K562 (cell line): ENCODE data around the gene CDS1. TPM values are rescaled to one million over a fixed set of nuclear protein-coding genes. Genes with fewer than 3 reads are reported as not detected.

Experiments
- ATAC-seq: fragments of 200-7000 bp; cut with Tn5 transposase; 3 replicates; pipeline ENCODE4 v1.9.1; 2020; ENCODE audit warnings: moderate library complexity
- BruUV-seq: library from RNA; stranded (reverse); fragments of 400-500 nt; replicated peaks from 2 replicates; lab custom pipeline; 2021; lab: Mats Ljungman, UMichigan
- CTCF ChIA-PET: fragments of 300-600 bp; formaldehyde crosslinking; extraction: SDS; loops from one replicate; lab custom pipeline; 2021; ENCODE audit warnings: low intra/inter-chr PET ratio; lab: Yijun Ruan, JAX
- POLR2A ChIA-PET: fragments of 300-600, 350-650 bp; sonication (Branson Sonifier 250); formaldehyde crosslinking; extraction: SDS; loops from one replicate; lab custom pipeline; 2021; ENCODE audit warnings: antibody characterized with exemption, inconsistent platforms; lab: Yijun Ruan, JAX
- DNase-seq, 4 experiments: peaks; one replicate each; pipeline versions ENCODE4 v3.0.0 to v3.0.0-alpha.2; 2011 to 2018; ENCODE audit warnings: low spot score in 3 of 4, mixed read lengths in 3 of 4; ENCODE audit errors: extremely low read depth in 1 of 4
- FAIRE-seq: peaks from 2 replicates; lab custom pipeline; 2011; peaks lifted over from hg19 to GRCh38; lab: Jason Lieb, UNC
- H2AFZ ChIP-seq: 2 replicates; pipeline ENCODE4 v1.6.0; 2011; ENCODE audit warnings: low read depth, low read length, control low read depth, inconsistent platforms
- H3K27ac ChIP-seq: fragments of 200-600 bp; 3 replicates; pipeline ENCODE4 v1.8.0; 2011; ENCODE audit warnings: low read depth, mild to moderate bottlenecking, control low read depth, inconsistent platforms, low read length, moderate library complexity, mixed read lengths; ENCODE audit errors: extremely low read depth
- H3K27me3 ChIP-seq, 2 experiments: fragments of 300-600 bp in 1 of 2; 2 replicates in 1 of 2; 3 replicates in 1 of 2; pipeline versions ENCODE4 v1.6.0 to v1.8.0; 2011; ENCODE audit warnings: inconsistent platforms in 2 of 2, low read length in 2 of 2, mild to moderate bottlenecking in 1 of 2, mixed read lengths in 1 of 2, moderate library complexity in 1 of 2; ENCODE audit not compliant: control insufficient read depth in 2 of 2, insufficient read depth in 2 of 2
- H3K36me3 ChIP-seq: fragments of 300-600 bp; 3 replicates; pipeline ENCODE4 v1.8.0; 2011; ENCODE audit warnings: mild to moderate bottlenecking, low read length, inconsistent platforms; ENCODE audit not compliant: control insufficient read depth, insufficient read depth
- H3K4me1 ChIP-seq, 2 experiments: fragments of 200-600 bp in 1 of 2; replicated peaks in 1 of 2; 2 replicates in 1 of 2; 3 replicates in 1 of 2; pipeline versions ENCODE4 v1.5.1 to v1.8.0; 2011; ENCODE audit warnings: inconsistent platforms in 2 of 2, low read length in 2 of 2, mild to moderate bottlenecking in 1 of 2, mixed read lengths in 1 of 2, moderate library complexity in 1 of 2; ENCODE audit not compliant: control insufficient read depth in 2 of 2, insufficient read depth in 2 of 2
- H3K4me2 ChIP-seq: 2 replicates; pipeline ENCODE4 v1.6.1; 2011; ENCODE audit warnings: low read length, control low read depth, inconsistent platforms, mixed read lengths; ENCODE audit not compliant: insufficient read depth
- H3K4me3 ChIP-seq: fragments of 200-600 bp; sonication (generic), shearing (Covaris generic); 2 replicates; pipeline ENCODE4 v1.5.1; 2016; ENCODE audit warnings: control low read depth, inconsistent platforms
- H3K79me2 ChIP-seq: fragments of 200-600 bp; 3 replicates; pipeline ENCODE4 v1.8.0; 2011; ENCODE audit warnings: low read length, inconsistent platforms; ENCODE audit not compliant: control insufficient read depth, insufficient read depth
- H3K9ac ChIP-seq, 2 experiments: 2 replicates each; pipeline versions ENCODE4 v1.6.0 to v1.6.1; 2011; ENCODE audit warnings: low read depth in 2 of 2, low read length in 2 of 2, control low read depth in 1 of 2, inconsistent platforms in 1 of 2, mild to moderate bottlenecking in 1 of 2, mixed read lengths in 1 of 2; ENCODE audit not compliant: insufficient read depth in 1 of 2
- H3K9me1 ChIP-seq: one replicate; pipeline ENCODE4 v1.6.0; 2011; ENCODE audit warnings: inconsistent platforms, mild to moderate bottlenecking, low read length, moderate library complexity; ENCODE audit not compliant: control insufficient read depth, insufficient read depth
- H3K9me3 ChIP-seq: replicated peaks from 2 replicates; pipeline ENCODE4 v1.5.1; 2011; ENCODE audit warnings: low read depth, low read length, inconsistent platforms; ENCODE audit not compliant: control insufficient read depth, insufficient read depth
- H4K20me1 ChIP-seq: replicated peaks from 2 replicates; pipeline ENCODE4 v1.6.1; 2011; ENCODE audit warnings: low read length, inconsistent platforms, mixed read lengths; ENCODE audit not compliant: control insufficient read depth, insufficient read depth
- CCNT2 ChIP-seq: IDR thresholded peaks from 2 replicates; pipeline ENCODE4 v1.6.1; 2011; ENCODE audit warnings: borderline replicate concordance, low read depth, mild to moderate bottlenecking, moderate library complexity, mixed read lengths, low read length; ENCODE audit not compliant: insufficient read length; ENCODE audit errors: extremely low read depth
- GATAD2A ChIP-seq: fragments of 450-650 bp; IDR thresholded peaks from 2 replicates; pipeline ENCODE4 v1.6.1; 2017
- HOXB6 ChIP-seq: fragments of 250-450 bp; sonication (Bioruptor Pico); IDR thresholded peaks from 2 replicates; pipeline ENCODE4 v1.5.1; 2022; ENCODE audit warnings: mild to moderate bottlenecking, borderline replicate concordance
- NFIX ChIP-seq: fragments of 250-450 bp; sonication (Bioruptor Pico); IDR thresholded peaks from 2 replicates; pipeline ENCODE4 v1.4.0; 2020; ENCODE audit warnings: low read depth, mild to moderate bottlenecking, moderate library complexity
- NR2C2 ChIP-seq, 2 experiments: fragments of 200-800 bp in 1 of 2; sonication (Bioruptor generic) in 1 of 2; sonication (generic) in 1 of 2; formaldehyde crosslinking in 1 of 2; IDR thresholded peaks; 2 replicates each; pipeline versions ENCODE4 v1.6.1 to v1.8.0; 2016 to 2022; ENCODE audit warnings: mild to moderate bottlenecking in 1 of 2, missing compliant biosample characterization in 1 of 2, missing genetic modification characterization in 1 of 2, missing genetic modification reagents in 1 of 2
- NR4A1 ChIP-seq, 2 experiments: fragments of 250-450 bp in 1 of 2; fragments of 450-650 bp in 1 of 2; sonication (Bioruptor Pico) in 1 of 2; IDR thresholded peaks; 2 replicates each; pipeline versions ENCODE4 v1.4.0 to v1.6.1; 2016 to 2020; ENCODE audit warnings: mild to moderate bottlenecking in 2 of 2, missing compliant biosample characterization in 1 of 2, missing genetic modification characterization in 1 of 2, moderate library complexity in 1 of 2
- RAD51 ChIP-seq: fragments of 450-650 bp; IDR thresholded peaks from 2 replicates; pipeline ENCODE4 v1.7.1; 2016; ENCODE audit warnings: low read depth, mild to moderate bottlenecking, borderline replicate concordance
- RBM15 ChIP-seq: fragments of 200-400 bp; formaldehyde crosslinking; IDR thresholded peaks from 2 replicates; pipeline ENCODE4 v1.6.1; 2018; ENCODE audit warnings: mild to moderate bottlenecking, low read length, moderate library complexity; ENCODE audit not compliant: insufficient read depth
- RBM22 ChIP-seq: fragments of 200-400 bp; formaldehyde crosslinking; IDR thresholded peaks from 2 replicates; pipeline ENCODE4 v1.6.1; 2018; ENCODE audit warnings: low read length, low read depth; ENCODE audit not compliant: poor library complexity, severe bottlenecking
- TBL1XR1 ChIP-seq, 2 experiments: IDR thresholded peaks; 2 replicates each; pipeline ENCODE4 v1.6.1; 2012; ENCODE audit warnings: improper control_type of control experiment in 2 of 2, low read length in 2 of 2, mild to moderate bottlenecking in 1 of 2
- ZNF253 ChIP-seq: fragments of 250-450 bp; sonication (Bioruptor Pico); conservative IDR thresholded peaks from 2 replicates; pipeline ENCODE4 v1.6.1; 2021; ENCODE audit warnings: mild to moderate bottlenecking
- ZNF780A ChIP-seq: fragments of 250-450 bp; sonication (Bioruptor Pico); IDR thresholded peaks from 2 replicates; pipeline ENCODE4 v1.5.0; 2021; ENCODE audit warnings: mild to moderate bottlenecking
- WGBS: fragments of 100-300 bp; shearing (Covaris generic); methylation state at CpG from one replicate; pipeline ENCODE4 v1.1.6; 2016; ENCODE audit warnings: low coverage, mixed read lengths; ENCODE audit not compliant: insufficient coverage; ENCODE audit errors: missing lambda C conversion rate; 5-methylcytosine and 5-hydroxymethylcytosine counted together
- in situ Hi-C: fragments of 300-500 bp; cut with MboI; formaldehyde crosslinking; loops from 4 replicates; pipeline ENCODE4 v1.15.0; 2018; ENCODE audit warnings: inconsistent platforms, mixed read lengths
- intact Hi-C: fragments of 100-400 bp; cut with micrococcal nuclease; formaldehyde crosslinking; loops from 2 replicates; pipeline ENCODE4 v1.14.2; 2022
- polyA plus RNA-seq, 8 experiments: library from polyadenylated mRNA; depleted of rRNA in 4 of 8; stranded (reverse) in 5 of 8; unstranded in 3 of 8; fragments of >200 nt; fragmentation: Nextera tagmentation in 2 of 8; fragmentation: Illumina TruSeq in 1 of 8; extraction: Ambion mirVana in 2 of 8; extraction: Trizol in 1 of 8; gene quantifications; 2 replicates each; pipeline versions ENCODE4 v1.2.1 to v1.2.3, GENCODE V29; 2011 to 2014; ENCODE audit warnings: inconsistent platforms in 1 of 8, missing spikeins in 1 of 8
- total RNA-seq, 7 experiments: library from RNA; depleted of rRNA in 6 of 7; stranded (reverse); fragments of >200 nt in 6 of 7; fragmentation: Illumina TruSeq in 2 of 7; extraction: Trizol in 2 of 7; gene quantifications; 2 replicates each; pipeline versions ENCODE4 v1.2.1 to v1.2.3, GENCODE V29; 2011 to 2021; ENCODE audit warnings: low replicate concordance in 1 of 7
- TF ChIP-seq, protein P1 (sequence below): fragments of 250-450 bp; sonication (Bioruptor Pico); IDR thresholded peaks from 2 replicates; pipeline ENCODE4 v1.5.0; 2020; ENCODE audit warnings: mild to moderate bottlenecking, borderline replicate concordance
- TF ChIP-seq, protein P2 (sequence below): fragments of 450-650 bp; formaldehyde crosslinking; IDR thresholded peaks from 2 replicates; pipeline ENCODE4 v1.4.0; 2022; ENCODE audit warnings: missing genetic modification characterization
- TF ChIP-seq, protein P3 (sequence below): fragments of 250-450 bp; sonication (Bioruptor Pico); IDR thresholded peaks from 2 replicates; pipeline ENCODE4 v1.5.1; 2021; ENCODE audit warnings: mild to moderate bottlenecking
- TF ChIP-seq, protein P4 (sequence below): fragments of 450-650 bp; formaldehyde crosslinking; IDR thresholded peaks from 2 replicates; pipeline ENCODE4 v1.4.0; 2022; ENCODE audit warnings: missing genetic modification characterization

CDS1 gene
- total and polyA plus RNA-seq, 9 of the 15 experiments (the other 6 are each of a cell fraction or from before 2014, with no cell fraction given): 0.04 to 0.42 (median 0.15) TPM

DNA sequence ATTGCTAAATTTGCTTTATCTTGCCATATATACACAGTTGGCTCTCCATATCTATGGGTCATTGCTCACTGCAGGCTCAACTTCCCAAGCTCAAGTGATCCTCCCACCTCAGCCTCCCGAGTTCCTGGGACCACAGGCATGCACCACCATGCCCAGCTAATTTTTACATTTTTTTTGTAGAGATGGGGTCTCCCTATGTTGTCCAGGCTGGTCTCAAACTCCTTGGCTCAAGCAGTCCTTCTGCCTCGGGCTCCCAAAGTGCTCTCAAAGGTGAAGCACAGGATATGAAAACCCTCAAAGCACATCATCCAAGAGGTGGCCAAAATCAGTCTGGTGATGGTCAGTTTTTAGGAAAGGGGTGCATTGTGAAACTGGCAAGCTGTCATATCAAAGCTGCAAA, 11.8 kb downstream of the CDS1 start:
- ATAC-seq (no peak), FAIRE-seq (no peak), DNase-seq (no peak)
- no TSS peak for BruUV-seq
- ChIA-PET CTCF (no interaction called here), POLR2A (no interaction called here)
- no peak overlapping the region for H3K4me2 ChIP-seq
- H3K9me1 ChIP-seq: no peaks in the 10 kb centered on the region
- TF ChIP-seq ZNF253 (CRISPR knock-in tag): no peak
- TF ChIP-seq TBL1XR1 (IDR thresholded peaks at IDR 0.05; ENCODE audit: low read length in 2 of 2): no peak
- no peak for TF ChIP-seq NR4A1 (CRISPR knock-in tag; IDR thresholded peaks at IDR 0.05)
- TF ChIP-seq NR4A1 (tag; IDR thresholded peaks at IDR 0.05): no peak
- TF ChIP-seq ZNF780A (CRISPR knock-in tag): no peak
- TF ChIP-seq RBM15: no peak
- TF ChIP-seq, protein P1, sequence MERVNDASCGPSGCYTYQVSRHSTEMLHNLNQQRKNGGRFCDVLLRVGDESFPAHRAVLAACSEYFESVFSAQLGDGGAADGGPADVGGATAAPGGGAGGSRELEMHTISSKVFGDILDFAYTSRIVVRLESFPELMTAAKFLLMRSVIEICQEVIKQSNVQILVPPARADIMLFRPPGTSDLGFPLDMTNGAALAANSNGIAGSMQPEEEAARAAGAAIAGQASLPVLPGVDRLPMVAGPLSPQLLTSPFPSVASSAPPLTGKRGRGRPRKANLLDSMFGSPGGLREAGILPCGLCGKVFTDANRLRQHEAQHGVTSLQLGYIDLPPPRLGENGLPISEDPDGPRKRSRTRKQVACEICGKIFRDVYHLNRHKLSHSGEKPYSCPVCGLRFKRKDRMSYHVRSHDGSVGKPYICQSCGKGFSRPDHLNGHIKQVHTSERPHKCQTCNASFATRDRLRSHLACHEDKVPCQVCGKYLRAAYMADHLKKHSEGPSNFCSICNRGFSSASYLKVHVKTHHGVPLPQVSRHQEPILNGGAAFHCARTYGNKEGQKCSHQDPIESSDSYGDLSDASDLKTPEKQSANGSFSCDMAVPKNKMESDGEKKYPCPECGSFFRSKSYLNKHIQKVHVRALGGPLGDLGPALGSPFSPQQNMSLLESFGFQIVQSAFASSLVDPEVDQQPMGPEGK (CRISPR knock-in tag): no peak
- TF ChIP-seq, protein P2, sequence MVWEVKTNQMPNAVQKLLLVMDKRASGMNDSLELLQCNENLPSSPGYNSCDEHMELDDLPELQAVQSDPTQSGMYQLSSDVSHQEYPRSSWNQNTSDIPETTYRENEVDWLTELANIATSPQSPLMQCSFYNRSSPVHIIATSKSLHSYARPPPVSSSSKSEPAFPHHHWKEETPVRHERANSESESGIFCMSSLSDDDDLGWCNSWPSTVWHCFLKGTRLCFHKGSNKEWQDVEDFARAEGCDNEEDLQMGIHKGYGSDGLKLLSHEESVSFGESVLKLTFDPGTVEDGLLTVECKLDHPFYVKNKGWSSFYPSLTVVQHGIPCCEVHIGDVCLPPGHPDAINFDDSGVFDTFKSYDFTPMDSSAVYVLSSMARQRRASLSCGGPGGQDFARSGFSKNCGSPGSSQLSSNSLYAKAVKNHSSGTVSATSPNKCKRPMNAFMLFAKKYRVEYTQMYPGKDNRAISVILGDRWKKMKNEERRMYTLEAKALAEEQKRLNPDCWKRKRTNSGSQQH: no peak
- TF ChIP-seq HOXB6 (CRISPR knock-in tag): no peak
- no peak for TF ChIP-seq CCNT2
- TF ChIP-seq GATAD2A: no peak
- TF ChIP-seq RBM22: no peak
- no peak for TF ChIP-seq NFIX
- TF ChIP-seq, protein P3, sequence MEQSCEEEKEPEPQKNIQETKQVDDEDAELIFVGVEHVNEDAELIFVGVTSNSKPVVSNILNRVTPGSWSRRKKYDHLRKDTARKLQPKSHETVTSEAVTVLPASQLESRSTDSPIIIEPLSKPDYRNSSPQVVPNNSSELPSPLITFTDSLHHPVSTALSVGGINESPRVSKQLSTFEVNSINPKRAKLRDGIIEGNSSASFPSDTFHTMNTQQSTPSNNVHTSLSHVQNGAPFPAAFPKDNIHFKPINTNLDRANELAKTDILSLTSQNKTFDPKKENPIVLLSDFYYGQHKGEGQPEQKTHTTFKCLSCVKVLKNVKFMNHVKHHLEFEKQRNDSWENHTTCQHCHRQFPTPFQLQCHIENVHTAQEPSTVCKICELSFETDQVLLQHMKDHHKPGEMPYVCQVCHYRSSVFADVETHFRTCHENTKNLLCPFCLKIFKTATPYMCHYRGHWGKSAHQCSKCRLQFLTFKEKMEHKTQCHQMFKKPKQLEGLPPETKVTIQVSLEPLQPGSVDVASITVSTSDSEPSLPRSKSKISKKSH (CRISPR knock-in tag): no peak
- TF ChIP-seq, protein P4, sequence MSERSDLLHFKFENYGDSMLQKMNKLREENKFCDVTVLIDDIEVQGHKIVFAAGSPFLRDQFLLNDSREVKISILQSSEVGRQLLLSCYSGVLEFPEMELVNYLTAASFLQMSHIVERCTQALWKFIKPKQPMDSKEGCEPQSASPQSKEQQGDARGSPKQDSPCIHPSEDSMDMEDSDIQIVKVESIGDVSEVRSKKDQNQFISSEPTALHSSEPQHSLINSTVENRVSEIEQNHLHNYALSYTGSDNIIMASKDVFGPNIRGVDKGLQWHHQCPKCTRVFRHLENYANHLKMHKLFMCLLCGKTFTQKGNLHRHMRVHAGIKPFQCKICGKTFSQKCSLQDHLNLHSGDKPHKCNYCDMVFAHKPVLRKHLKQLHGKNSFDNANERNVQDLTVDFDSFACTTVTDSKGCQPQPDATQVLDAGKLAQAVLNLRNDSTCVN (CRISPR knock-in tag): no peak
- no peak for TF ChIP-seq RAD51
- TF ChIP-seq NR2C2 (CRISPR knock-in tag; IDR thresholded peaks at IDR 0.05): no peak
- TF ChIP-seq NR2C2 (tag; IDR thresholded peaks at IDR 0.05): no peak
- WGBS: 0% methylated on average over 2 of the region's 2 CpGs
- H2AFZ ChIP-seq: no peak overlapping the region
- no peaks in the 10 kb centered on the region for H3K9me3 ChIP-seq
- in situ Hi-C loops (no loop called here), intact Hi-C loops (no loop called here)
- no peak overlapping the region for H3K4me3 ChIP-seq
- peaks cover 0 to 7% of the 10 kb centered on the region in 2 experiments; a peak in 2 of 5 replicates for H3K4me1 ChIP-seq
- H3K36me3 ChIP-seq: no peaks in the 10 kb centered on the region
- no peak overlapping the region for H3K27ac ChIP-seq
- H3K9ac ChIP-seq: no peak overlapping the region
- no peaks in the 10 kb centered on the region for H4K20me1 ChIP-seq
- 0 out of 5 replicates have a peak, but pooled peaks cover 0 to 4% of the 10 kb centered on the region in 2 experiments for H3K27me3 ChIP-seq
- H3K79me2 ChIP-seq: no peaks in the 10 kb centered on the region
